GM19397 (cell line): ENCODE data around the gene EIF3L.
A peak's percentile ranks its signal among the peaks of the same experiment; 100 is the strongest.
"Not testable (repeated sequence)": the region's sequence is repeated elsewhere in the genome, so short reads cannot be mapped to it uniquely, and the experiment has no call there.

ENCODE experiments used
- ATAC-seq: cut with Tn5 transposase; IDR thresholded peaks from one replicate; pipeline ENCODE4 v1.9.1; 2021; ENCODE audit warnings: mild to moderate bottlenecking, moderate library complexity; ENCODE audit not compliant: unreplicated experiment

The EIF3L gene

GRCh38 chr22:37849089-37849751 is at the start of gene EIF3L:
TSS of gene EIF3L (plus strand) at chr22:37849419. CDS start at chr22:37849450, 31 bp downstream.
- peak; percentile 58 for ATAC-seq

DNA sequence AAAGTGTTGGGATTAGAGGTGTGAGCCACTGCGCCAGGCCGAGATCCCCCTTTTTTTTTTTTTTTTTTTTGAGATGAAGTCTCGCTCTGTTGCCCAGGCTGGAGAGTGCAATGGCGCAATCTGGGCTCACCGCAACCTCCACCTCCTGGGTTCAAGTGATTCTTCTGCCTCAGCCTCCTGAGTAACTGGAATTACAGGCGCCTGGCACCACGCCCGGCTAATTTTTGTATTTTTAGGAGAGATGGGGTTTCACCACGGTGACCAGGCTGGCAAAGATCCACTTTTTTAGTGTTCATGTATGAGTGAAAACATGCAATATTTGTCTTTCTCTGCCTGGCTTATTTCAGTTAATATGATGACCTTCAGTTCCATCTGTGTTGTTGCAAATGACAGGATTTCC is 49.2 kb upstream of the EIF3L start:
- ATAC-seq = not testable (repeated sequence)

DNA sequence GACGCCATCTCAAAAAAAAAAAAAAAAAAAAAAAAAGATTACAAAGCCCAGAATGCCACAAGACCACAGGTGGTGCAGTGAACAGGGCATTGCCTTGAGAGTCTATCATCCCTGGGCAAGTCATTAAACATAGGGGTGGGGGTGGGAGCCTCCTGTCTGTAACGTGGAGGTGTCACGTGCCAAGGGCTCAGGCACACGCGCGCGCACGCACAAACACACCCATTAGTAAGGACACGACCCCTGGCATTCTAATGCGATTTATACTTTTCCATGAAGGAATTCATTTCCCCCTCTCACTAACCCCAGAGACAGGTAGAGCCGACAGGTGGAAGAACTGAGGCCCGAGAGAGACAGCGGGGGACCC is 47.3 kb upstream of the EIF3L start:
- ATAC-seq = no peak

GRCh38 chr22:37802310-37803194 is 46.7 kb upstream of the EIF3L start:
- no peak for ATAC-seq

DNA sequence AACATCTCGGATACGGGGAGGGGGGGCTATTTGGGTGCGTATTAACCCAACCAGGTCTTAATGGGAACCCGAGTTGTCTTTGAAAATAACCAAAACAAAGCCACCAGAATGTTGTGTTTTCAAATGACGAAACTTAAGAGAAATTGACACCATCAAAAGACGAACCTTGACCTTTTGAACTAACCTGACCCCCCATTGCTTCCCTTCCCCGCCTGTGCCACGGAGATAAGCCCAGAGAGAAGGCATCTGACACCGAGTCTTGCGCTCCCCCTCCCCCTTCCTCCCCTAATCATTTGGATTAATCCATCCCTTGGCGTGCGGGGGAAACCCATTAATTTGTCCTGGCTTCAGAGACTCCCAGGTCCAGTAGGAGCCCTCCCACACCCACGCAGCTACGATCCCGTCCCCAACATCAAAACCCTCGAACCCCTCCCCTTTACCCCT is 46.0 kb upstream of the EIF3L start:
- ATAC-seq = no peak

DNA sequence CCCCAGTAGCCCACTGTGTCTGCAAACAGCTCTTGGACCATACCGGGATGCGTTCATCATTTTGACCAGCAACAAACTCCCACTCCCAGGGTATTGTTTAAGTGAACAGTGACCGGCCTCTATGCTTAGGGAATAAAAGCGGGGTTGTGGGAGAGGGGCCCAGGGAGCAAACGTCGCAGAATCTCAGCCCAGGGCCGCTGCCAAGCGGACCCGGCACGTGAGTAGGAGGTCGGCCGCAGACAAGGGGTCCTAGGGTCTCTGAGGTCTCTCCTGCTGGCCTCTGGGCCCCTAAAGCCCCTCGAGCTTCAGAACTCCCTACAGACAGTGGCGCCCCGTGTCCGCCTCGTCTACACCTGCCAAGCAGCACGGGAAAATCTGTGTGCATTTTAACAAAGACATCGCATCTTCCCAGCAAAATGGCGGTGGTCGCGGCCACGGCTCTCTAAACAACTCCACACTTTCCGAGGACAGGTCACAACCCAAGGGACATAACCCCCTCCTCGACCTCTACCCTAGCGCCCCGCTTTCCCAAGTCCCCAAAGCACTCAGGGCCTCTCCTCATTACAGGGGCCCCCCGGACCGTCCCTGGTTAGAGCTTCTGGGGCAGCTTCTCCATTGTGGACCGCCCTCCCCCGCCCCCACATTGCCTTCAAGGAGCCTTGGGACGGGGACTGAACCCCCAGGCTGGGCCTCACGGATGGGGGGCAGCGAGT is 45.4 kb upstream of the EIF3L start:
- ATAC-seq = no peak

- ATAC-seq = no peak
Measured at GRCh38 chr22:37804352-37804880, 44.8 kb upstream of the EIF3L start.

- ATAC-seq = no peak
Measured at GRCh38 chr22:37804881-37805809, 44.1 kb upstream of the EIF3L start.

- no peak for ATAC-seq
Measured at GRCh38 chr22:37805810-37806277, 43.4 kb upstream of the EIF3L start.

DNA sequence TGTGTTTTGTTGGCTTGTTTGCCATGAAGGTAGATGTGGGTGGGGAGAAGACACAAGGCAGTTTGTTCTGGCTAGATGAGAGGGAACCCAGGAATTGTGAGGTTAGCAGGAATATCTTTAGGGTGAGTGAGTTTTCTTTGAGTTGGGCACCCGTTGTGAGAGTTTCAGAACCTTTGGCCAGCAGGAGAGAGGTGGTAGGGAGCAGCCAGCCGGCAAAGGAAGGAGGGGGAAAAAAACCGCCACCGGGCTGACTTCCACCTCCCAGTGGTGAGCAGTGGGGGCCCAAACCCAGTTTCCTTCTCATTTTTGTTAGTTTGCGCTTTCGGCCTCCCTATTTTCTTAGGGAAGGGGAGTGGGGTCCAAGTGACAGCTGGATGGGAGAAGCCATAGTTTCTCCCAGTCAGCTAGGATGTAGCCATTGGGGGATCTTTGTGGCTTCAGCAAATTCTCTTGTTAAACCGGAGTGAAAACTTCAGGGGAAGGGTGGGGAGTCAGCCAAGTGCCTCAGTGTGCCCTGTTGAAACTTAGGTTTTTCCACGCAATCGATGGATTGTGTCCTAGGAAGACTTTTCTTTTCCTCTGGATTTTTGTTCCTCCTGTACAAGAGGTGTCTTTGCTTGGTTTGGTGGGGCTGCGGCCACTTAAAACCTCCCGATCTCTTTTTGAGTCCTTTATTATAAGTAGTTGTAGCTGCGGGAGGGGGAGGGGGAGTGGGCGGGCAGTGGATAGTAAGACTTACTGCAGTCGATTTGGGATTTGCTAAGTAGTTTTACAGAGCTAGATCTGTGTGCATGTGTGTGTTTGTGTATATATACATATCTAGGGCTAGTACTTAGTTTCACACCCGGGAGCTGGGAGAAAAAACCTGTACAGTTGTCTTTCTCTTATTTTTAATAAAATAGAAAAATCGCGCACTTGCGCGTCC is 42.5 kb upstream of the EIF3L start:
- no peak for ATAC-seq

DNA sequence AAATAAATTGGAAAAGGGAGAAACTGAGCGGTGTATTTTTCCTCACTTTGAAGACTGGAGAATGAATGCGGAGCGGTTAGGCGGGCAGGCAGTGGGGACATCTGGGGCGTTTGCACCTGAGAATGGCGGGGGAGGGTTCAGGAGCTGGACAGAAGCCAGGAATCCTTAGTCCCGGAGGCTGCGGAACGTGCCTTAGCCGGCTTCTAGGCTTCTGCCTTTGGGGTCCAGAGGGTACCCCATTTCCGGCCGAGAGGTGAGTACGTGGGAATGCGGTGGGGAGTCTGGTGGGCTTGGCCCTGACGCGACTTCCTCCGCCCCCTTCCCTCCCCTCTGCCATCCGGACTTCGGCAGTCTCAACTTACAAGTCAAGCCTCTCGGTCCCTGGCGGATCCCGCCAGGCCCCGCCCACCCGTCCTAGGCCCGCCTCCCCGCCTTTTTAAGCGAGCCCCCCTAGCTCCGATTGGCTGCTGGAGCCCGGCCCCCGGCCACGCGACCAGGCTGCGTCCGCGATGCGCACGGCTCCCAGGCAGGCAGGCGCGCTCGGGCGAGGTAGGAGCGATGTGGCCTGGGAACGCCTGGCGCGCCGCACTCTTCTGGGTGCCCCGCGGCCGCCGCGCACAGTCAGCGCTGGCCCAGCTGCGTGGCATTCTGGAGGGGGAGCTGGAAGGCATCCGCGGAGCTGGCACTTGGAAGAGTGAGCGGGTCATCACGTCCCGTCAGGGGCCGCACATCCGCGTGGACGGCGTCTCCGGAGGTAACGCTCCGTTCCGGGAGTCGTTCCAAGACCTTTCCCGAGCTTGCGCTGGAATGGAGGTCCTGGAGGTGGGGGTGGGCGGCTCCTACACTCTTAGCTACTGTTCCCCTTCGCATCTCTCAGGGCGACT is 41.6 kb upstream of the EIF3L start, which contains the start of gene GCAT:
TSS of gene GCAT (plus strand) at position 525 of the 884 bp plus-strand sequence. CDS start at position 559, 34 bp downstream.
- peak; percentile 90 for ATAC-seq

DNA sequence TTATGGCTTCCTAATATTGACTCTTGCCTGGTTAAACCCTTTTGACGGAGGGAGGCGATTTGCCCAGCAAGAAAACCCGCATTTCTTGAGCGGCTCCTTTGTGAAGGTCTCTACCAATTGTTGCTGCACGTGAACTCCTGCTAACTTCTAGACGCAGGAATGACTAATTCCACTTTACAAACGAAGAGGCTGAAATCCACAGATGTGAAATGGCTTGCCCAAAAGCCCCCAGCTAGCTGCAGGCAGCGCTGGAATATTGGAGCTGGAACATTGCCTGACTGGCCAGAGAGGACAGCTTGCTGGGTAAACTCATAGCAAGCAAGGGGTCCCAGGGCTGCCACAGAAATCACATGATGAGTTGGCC is 40.9 kb upstream of the EIF3L start:
- no peak for ATAC-seq

GRCh38 chr22:37809672-37810333 is 39.4 kb upstream of the EIF3L start:
- ATAC-seq = no peak

- no peak for ATAC-seq
Measured at GRCh38 chr22:37811867-37812266, 37.4 kb upstream of the EIF3L start.

DNA sequence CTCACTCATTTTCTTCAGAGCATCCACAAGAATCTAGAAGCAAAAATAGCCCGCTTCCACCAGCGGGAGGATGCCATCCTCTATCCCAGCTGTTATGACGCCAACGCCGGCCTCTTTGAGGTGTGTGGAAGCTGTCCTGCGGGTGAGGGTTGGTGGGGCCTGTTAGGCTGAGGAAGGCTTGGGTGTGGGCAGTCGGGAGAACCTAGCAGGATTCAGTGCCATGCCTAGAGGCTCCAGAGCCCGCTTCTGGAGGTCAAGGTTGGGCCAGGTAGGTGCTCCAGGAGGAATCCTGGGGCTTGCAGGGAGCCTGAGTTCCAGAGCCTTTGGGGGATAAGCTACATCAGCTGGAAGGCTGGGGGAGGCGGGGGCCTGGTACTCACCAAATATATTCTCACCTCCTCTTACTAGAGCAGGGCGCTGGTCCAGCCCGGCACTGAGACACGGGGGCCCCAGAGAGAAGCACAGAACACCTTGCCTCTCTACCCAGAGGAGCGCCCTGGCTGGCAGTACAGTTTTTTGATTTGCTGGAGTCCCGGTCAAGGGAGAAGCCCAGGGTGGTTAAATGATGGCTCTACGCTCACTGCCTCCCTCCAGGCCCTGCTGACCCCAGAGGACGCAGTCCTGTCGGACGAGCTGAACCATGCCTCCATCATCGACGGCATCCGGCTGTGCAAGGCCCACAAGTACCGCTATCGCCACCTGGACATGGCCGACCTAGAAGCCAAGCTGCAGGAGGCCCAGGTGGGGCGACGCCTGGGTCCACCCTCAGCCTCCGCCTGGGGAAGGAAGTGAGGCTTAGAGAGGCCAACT is 36.1 kb upstream of the EIF3L start:
- no peak for ATAC-seq

- ATAC-seq = no peak
Measured at GRCh38 chr22:37815593-37815992, 33.6 kb upstream of the EIF3L start.
